ENCODE results near the gene CDH23.

Gene CDH23

GRCh38 chr10:71779641-71780040 lies 382.9 kb downstream of the CDH23 start:
- no peak overlapping the region for H3K27ac ChIP-seq (ENCODE audit: low read depth, low read length)
- H3F3A ChIP-seq (ENCODE audit: control insufficient read depth, insufficient read depth): no peaks in the 10 kb centered on the region
- no peaks in the 10 kb centered on the region for H3K9me2 ChIP-seq (replicated peaks; ENCODE audit: control insufficient read depth, low read length)
- no peak overlapping the region for H3K4me2 ChIP-seq (ENCODE audit: low read length)
- no peaks in the 10 kb centered on the region for H4K20me1 ChIP-seq (ENCODE audit: control insufficient read depth, insufficient read depth, low read depth, low read length)
- H3K36me3 ChIP-seq (ENCODE audit: control insufficient read depth, low read length): no peaks in the 10 kb centered on the region
- H3K9me3 ChIP-seq (ENCODE audit: control insufficient read depth, insufficient read depth, low read length): no peaks in the 10 kb centered on the region
- H3K27me3 ChIP-seq (ENCODE audit: control insufficient read depth, low read length): peaks cover 6% of the 10 kb centered on the region
- TF ChIP-seq, protein P1, sequence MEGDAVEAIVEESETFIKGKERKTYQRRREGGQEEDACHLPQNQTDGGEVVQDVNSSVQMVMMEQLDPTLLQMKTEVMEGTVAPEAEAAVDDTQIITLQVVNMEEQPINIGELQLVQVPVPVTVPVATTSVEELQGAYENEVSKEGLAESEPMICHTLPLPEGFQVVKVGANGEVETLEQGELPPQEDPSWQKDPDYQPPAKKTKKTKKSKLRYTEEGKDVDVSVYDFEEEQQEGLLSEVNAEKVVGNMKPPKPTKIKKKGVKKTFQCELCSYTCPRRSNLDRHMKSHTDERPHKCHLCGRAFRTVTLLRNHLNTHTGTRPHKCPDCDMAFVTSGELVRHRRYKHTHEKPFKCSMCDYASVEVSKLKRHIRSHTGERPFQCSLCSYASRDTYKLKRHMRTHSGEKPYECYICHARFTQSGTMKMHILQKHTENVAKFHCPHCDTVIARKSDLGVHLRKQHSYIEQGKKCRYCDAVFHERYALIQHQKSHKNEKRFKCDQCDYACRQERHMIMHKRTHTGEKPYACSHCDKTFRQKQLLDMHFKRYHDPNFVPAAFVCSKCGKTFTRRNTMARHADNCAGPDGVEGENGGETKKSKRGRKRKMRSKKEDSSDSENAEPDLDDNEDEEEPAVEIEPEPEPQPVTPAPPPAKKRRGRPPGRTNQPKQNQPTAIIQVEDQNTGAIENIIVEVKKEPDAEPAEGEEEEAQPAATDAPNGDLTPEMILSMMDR (IDR thresholded peaks at IDR 0.05; ENCODE audit: low read depth, low read length, poor library complexity, severe bottlenecking): no peak
- no peak for TF ChIP-seq EZH2phosphoT487 (IDR thresholded peaks at IDR 0.05; ENCODE audit: borderline replicate concordance, low read length)
- no peaks in the 10 kb centered on the region for H3K79me2 ChIP-seq (ENCODE audit: control insufficient read depth, low read length)
- H3K4me1 ChIP-seq (ENCODE audit: control insufficient read depth, low read length): no peaks in the 10 kb centered on the region
- no peak overlapping the region for H3K4me3 ChIP-seq (ENCODE audit: low read length)

DNA sequence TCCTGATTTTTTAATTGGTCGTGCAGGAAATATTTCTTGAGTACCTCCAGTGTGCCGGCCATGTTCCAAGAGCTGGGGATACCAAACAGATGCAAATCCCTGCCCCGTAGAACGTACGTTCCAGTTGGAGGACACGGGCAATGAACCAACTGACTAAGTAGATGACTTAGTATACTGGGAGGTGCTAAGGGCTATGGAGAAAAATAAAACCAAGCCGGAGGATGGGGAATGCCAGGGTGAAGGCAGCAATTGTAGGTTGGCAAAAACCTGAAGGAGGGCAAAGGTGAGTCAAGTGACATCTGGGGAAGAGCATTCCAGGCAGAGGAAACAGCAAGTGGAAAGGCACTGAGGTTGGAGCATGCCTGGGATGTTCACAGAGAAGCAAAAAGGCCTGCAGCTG lies 383.4 kb downstream of the CDH23 start:
- no peak overlapping the region for H3K4me2 ChIP-seq (ENCODE audit: low read length)
- no peaks in the 10 kb centered on the region for H3K79me2 ChIP-seq (ENCODE audit: control insufficient read depth, low read length)
- no peaks in the 10 kb centered on the region for H3F3A ChIP-seq (ENCODE audit: control insufficient read depth, insufficient read depth)
- H3K9me2 ChIP-seq (replicated peaks; ENCODE audit: control insufficient read depth, low read length): no peaks in the 10 kb centered on the region
- TF ChIP-seq, protein P1 (IDR thresholded peaks at IDR 0.05; ENCODE audit: low read depth, low read length, poor library complexity, severe bottlenecking): no peak
- no peak for TF ChIP-seq EZH2phosphoT487 (IDR thresholded peaks at IDR 0.05; ENCODE audit: borderline replicate concordance, low read length)
- peaks cover under 1% of the 10 kb centered on the region for H3K27me3 ChIP-seq (ENCODE audit: control insufficient read depth, low read length)
- no peaks in the 10 kb centered on the region for H3K9me3 ChIP-seq (ENCODE audit: control insufficient read depth, insufficient read depth, low read length)
- H3K27ac ChIP-seq (ENCODE audit: low read depth, low read length): no peak overlapping the region
- no peaks in the 10 kb centered on the region for H4K20me1 ChIP-seq (ENCODE audit: control insufficient read depth, insufficient read depth, low read depth, low read length)
- no peaks in the 10 kb centered on the region for H3K4me1 ChIP-seq (ENCODE audit: control insufficient read depth, low read length)
- no peaks in the 10 kb centered on the region for H3K36me3 ChIP-seq (ENCODE audit: control insufficient read depth, low read length)
- H3K4me3 ChIP-seq (ENCODE audit: low read length): no peak overlapping the region

- no peaks in the 10 kb centered on the region for H3K79me2 ChIP-seq (ENCODE audit: control insufficient read depth, low read length)
- no peaks in the 10 kb centered on the region for H3K4me1 ChIP-seq (ENCODE audit: control insufficient read depth, low read length)
- H3F3A ChIP-seq (ENCODE audit: control insufficient read depth, insufficient read depth): no peaks in the 10 kb centered on the region
- H3K27me3 ChIP-seq (ENCODE audit: control insufficient read depth, low read length): no peaks in the 10 kb centered on the region; the same call in 1 of the 2 replicates
- no peaks in the 10 kb centered on the region for H3K9me3 ChIP-seq (ENCODE audit: control insufficient read depth, insufficient read depth, low read length)
- no peaks in the 10 kb centered on the region for H3K9me2 ChIP-seq (replicated peaks; ENCODE audit: control insufficient read depth, low read length)
- H3K36me3 ChIP-seq (ENCODE audit: control insufficient read depth, low read length): no peaks in the 10 kb centered on the region
- H3K27ac ChIP-seq (ENCODE audit: low read depth, low read length): no peak overlapping the region
- TF ChIP-seq, protein P1 (IDR thresholded peaks at IDR 0.05; ENCODE audit: low read depth, low read length, poor library complexity, severe bottlenecking): no peak
- no peak for TF ChIP-seq EZH2phosphoT487 (IDR thresholded peaks at IDR 0.05; ENCODE audit: borderline replicate concordance, low read length)
- no peaks in the 10 kb centered on the region for H4K20me1 ChIP-seq (ENCODE audit: control insufficient read depth, insufficient read depth, low read depth, low read length)
- H3K4me2 ChIP-seq (ENCODE audit: low read length): no peak overlapping the region
- H3K4me3 ChIP-seq (ENCODE audit: low read length): no peak overlapping the region
Observed at GRCh38 chr10:71780719-71781118, 384.0 kb downstream of the CDH23 start.
